Astrocyte of the cerebellum (primary cell): Measurements from ENCODE around the gene IMPG1.

Experiments
- DNase-seq: peaks from one replicate; pipeline ENCODE4 v3.0.0-alpha.2; 2011; ENCODE audit warnings: low read depth
- H3K4me3 ChIP-seq: 2 replicates; pipeline ENCODE4 v1.5.1; 2011; ENCODE audit warnings: mild to moderate bottlenecking, low read depth, low read length, moderate library complexity
- CTCF ChIP-seq: IDR thresholded peaks from 2 replicates; pipeline ENCODE4 v1.5.1; 2012; ENCODE audit warnings: low read length, low read depth, moderate library complexity, mild to moderate bottlenecking; ENCODE audit errors: missing control alignments
- in situ Hi-C: cut with HindIII; loops from 2 replicates; pipeline ENCODE4 v1.10.0; 2017; ENCODE audit warnings: low sequenced_read_pairs

Gene IMPG1

GRCh38 chr6:75970093-75970492 lies 102.4 kb downstream of the IMPG1 start:
- no peak overlapping the region for H3K4me3 ChIP-seq
- no peak for DNase-seq
- no peak for TF ChIP-seq CTCF
- in situ Hi-C loops: no loop called here

- DNase-seq: no peak
- H3K4me3 ChIP-seq: no peak overlapping the region
- in situ Hi-C loops: no loop called here
- no peak for TF ChIP-seq CTCF
Measured at GRCh38 chr6:75968143-75968542, 104.3 kb downstream of the IMPG1 start.

GRCh38 chr6:75963569-75963968 lies 108.9 kb downstream of the IMPG1 start:
- in situ Hi-C loops: no loop called here
- DNase-seq: no peak
- TF ChIP-seq CTCF: no peak
- H3K4me3 ChIP-seq: no peak overlapping the region

- no peak overlapping the region for H3K4me3 ChIP-seq
- in situ Hi-C loops: no loop called here
- no peak for TF ChIP-seq CTCF
- DNase-seq: no peak
Measured at GRCh38 chr6:75952128-75952527, 120.3 kb downstream of the IMPG1 start.

GRCh38 chr6:75947935-75948334 lies 124.5 kb downstream of the IMPG1 start:
- H3K4me3 ChIP-seq: no peak overlapping the region
- in situ Hi-C loops: no loop called here
- no peak for TF ChIP-seq CTCF
- DNase-seq: no peak

- no peak for DNase-seq
- TF ChIP-seq CTCF: no peak
- in situ Hi-C loops: no loop called here
- H3K4me3 ChIP-seq: no peak overlapping the region
Measured at GRCh38 chr6:75946146-75946831, 126.2 kb downstream of the IMPG1 start.
